Measurements from ENCODE around the gene MAPK10. TPM values are rescaled to one million over a fixed set of nuclear protein-coding genes. Genes with fewer than 3 reads are reported as not detected.
A peak's percentile ranks its signal among the peaks of the same experiment; 100 is the strongest.

MAPK10 gene
- total RNA-seq, 4 donors from 2014 or later, result 1.7 to 8.6 (median 4.4) TPM

DNA sequence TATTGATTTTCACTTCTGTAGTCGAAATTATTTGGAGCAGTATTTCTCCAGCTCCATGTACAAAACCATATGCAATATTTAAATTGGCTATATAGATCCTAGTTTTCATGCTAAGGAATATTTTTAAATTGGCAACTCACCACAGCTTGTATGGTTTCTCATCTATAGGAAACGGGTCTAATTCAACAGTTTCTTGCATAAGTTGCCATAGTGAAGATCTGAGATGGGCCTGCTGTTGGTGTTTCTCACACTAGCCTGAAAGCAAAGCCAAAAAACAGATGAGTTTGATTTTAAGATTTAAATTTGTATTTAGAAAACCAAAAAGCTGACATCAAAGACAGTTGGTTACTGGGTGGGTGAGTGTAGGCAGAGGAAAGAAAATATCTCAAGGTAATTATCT lies 5.5 kb downstream of the MAPK10 start:
- WGBS, 2 donors, result 71 to 84% methylated on average over 2 of the region's 2 CpGs
- Histone ChIP-seq H3K36me3 (no peaks in the 10 kb centered on the region), H3K4me3 (no peak overlapping the region), H3K27me3 (no peaks in the 10 kb centered on the region), H3K27ac (no peak overlapping the region), H3K9me3 (no peaks in the 10 kb centered on the region), H3K4me1 (peaks cover 0 to 2% (median 0%) of the 10 kb centered on the region in 3 donors)
- no peak for TF ChIP-seq POLR2A (IDR thresholded peaks at IDR 0.05)
- TF ChIP-seq, protein P1, sequence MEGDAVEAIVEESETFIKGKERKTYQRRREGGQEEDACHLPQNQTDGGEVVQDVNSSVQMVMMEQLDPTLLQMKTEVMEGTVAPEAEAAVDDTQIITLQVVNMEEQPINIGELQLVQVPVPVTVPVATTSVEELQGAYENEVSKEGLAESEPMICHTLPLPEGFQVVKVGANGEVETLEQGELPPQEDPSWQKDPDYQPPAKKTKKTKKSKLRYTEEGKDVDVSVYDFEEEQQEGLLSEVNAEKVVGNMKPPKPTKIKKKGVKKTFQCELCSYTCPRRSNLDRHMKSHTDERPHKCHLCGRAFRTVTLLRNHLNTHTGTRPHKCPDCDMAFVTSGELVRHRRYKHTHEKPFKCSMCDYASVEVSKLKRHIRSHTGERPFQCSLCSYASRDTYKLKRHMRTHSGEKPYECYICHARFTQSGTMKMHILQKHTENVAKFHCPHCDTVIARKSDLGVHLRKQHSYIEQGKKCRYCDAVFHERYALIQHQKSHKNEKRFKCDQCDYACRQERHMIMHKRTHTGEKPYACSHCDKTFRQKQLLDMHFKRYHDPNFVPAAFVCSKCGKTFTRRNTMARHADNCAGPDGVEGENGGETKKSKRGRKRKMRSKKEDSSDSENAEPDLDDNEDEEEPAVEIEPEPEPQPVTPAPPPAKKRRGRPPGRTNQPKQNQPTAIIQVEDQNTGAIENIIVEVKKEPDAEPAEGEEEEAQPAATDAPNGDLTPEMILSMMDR (IDR thresholded peaks at IDR 0.05), result no peak
- no peak for DNase-seq
- intact Hi-C loops (cut with DNase I), result no loop called here

GRCh38 chr4:86346320-86346719 lies 13.5 kb downstream of the MAPK10 start:
- WGBS, 2 donors, result 92 to 95% methylated on average over 3 of the region's 3 CpGs
- intact Hi-C loops (cut with DNase I), result no loop called here
- Histone ChIP-seq H3K36me3 (no peaks in the 10 kb centered on the region), H3K9me3 (no peaks in the 10 kb centered on the region), H3K27me3 (no peaks in the 10 kb centered on the region), H3K4me1 (no peaks in the 10 kb centered on the region), H3K27ac (no peak overlapping the region), H3K4me3 (no peak overlapping the region)
- DNase-seq, result no peak
- TF ChIP-seq, protein P1 (IDR thresholded peaks at IDR 0.05), result no peak
- TF ChIP-seq POLR2A (IDR thresholded peaks at IDR 0.05), result no peak

- no peaks in the 10 kb centered on the region for H3K36me3 ChIP-seq
- TF ChIP-seq POLR2A (IDR thresholded peaks at IDR 0.05), result no peak
- TF ChIP-seq, protein P1 (IDR thresholded peaks at IDR 0.05), result no peak
- no peak for DNase-seq
- no peak overlapping the region for H3K4me3 ChIP-seq
- peaks cover 0 to 2% (median 0%) of the 10 kb centered on the region in 3 donors for H3K4me1 ChIP-seq
- H3K9me3 ChIP-seq, result no peaks in the 10 kb centered on the region
- H3K27me3 ChIP-seq, result no peaks in the 10 kb centered on the region
- 69 to 80% methylated on average over 3 of the region's 3 CpGs for WGBS, 2 donors
- intact Hi-C loops (cut with DNase I), result no loop called here
- no peak overlapping the region for H3K27ac ChIP-seq
Observed at GRCh38 chr4:86344127-86344526, 15.7 kb downstream of the MAPK10 start.

GRCh38 chr4:86338989-86339388 lies 20.9 kb downstream of the MAPK10 start:
- no peak for TF ChIP-seq POLR2A (IDR thresholded peaks at IDR 0.05)
- TF ChIP-seq, protein P1 (IDR thresholded peaks at IDR 0.05), result no peak
- 49 to 53% methylated on average over 2 of the region's 2 CpGs for WGBS, 2 donors
- Histone ChIP-seq H3K27me3 (no peaks in the 10 kb centered on the region), H3K9me3 (no peaks in the 10 kb centered on the region), H3K36me3 (no peaks in the 10 kb centered on the region), H3K27ac (peak overlapping the region in 1 of 4 donors; percentile 51), H3K4me3 (no peak overlapping the region), H3K4me1 (peaks cover 0 to 9% (median 7%) of the 10 kb centered on the region in 3 donors)
- intact Hi-C loops (cut with DNase I), result no loop called here
- DNase-seq, result no peak

DNA sequence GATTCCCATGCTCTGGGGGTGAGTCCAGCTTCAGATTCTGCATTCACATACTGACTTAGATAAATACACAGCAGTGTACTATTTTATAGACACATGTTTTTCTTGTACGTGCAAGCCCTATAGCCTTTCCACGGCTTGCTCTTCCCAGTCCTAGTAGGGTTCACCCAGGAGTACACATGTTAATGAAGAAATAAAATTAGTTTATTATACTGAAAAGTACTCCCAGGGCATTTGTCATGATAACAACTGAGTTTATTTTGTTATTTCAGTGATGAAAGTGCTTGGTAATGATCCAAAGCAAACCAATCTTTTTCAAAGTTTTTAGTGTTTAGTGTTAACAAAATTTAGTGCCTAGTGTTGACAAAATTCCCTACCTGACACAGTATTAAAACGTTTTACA lies 21.3 kb downstream of the MAPK10 start:
- peak overlapping the region in 1 of 4 donors; percentile 21 for H3K27ac ChIP-seq
- no peaks in the 10 kb centered on the region for H3K9me3 ChIP-seq
- peaks cover 0 to 9% (median 7%) of the 10 kb centered on the region in 3 donors for H3K4me1 ChIP-seq
- TF ChIP-seq, protein P1 (IDR thresholded peaks at IDR 0.05), result no peak
- no peak for TF ChIP-seq POLR2A (IDR thresholded peaks at IDR 0.05)
- no peak for DNase-seq
- H3K27me3 ChIP-seq, result no peaks in the 10 kb centered on the region
- no peak overlapping the region for H3K4me3 ChIP-seq
- intact Hi-C loops (cut with DNase I), result no loop called here
- no peaks in the 10 kb centered on the region for H3K36me3 ChIP-seq
- 41 to 45% methylated on average over 3 of the region's 3 CpGs for WGBS, 2 donors
